Spleen (tissue), 11 donors: Measurements from ENCODE around the gene NFE2L1. TPM values are rescaled to one million over a fixed set of nuclear protein-coding genes. Genes with fewer than 3 reads are reported as not detected.

ENCODE experiments used
- DNase-seq: peaks from one replicate; pipeline ENCODE4 v3.0.0-alpha.2; 2020
- H3K27ac ChIP-seq, 8 donors: fragments of 200-600 bp; sonication (generic) in 7 of 8; 1 replicate in 4 of 8; 2 replicates in 4 of 8; pipeline versions ENCODE4 v1.5.0 to v1.8.0; 2016 to 2021; ENCODE audit warnings: inconsistent platforms in 4 of 8, mild to moderate bottlenecking in 4 of 8, moderate library complexity in 1 of 8
- H3K27me3 ChIP-seq, 7 donors: fragments of 200-600 bp; sonication (generic) in 6 of 7; replicated peaks in 1 of 7; 1 replicate in 4 of 7; 2 replicates in 3 of 7; pipeline versions ENCODE4 v1.5.0 to v1.8.0; 2016 to 2021; ENCODE audit warnings: inconsistent platforms in 3 of 7, mild to moderate bottlenecking in 1 of 7
- H3K36me3 ChIP-seq, 6 donors: fragments of 200-600 bp; sonication (generic) in 5 of 6; 1 replicate in 4 of 6; 2 replicates in 2 of 6; pipeline versions ENCODE4 v1.5.0 to v1.8.0; 2016 to 2021; ENCODE audit warnings: inconsistent platforms in 2 of 6
- H3K4me1 ChIP-seq, 6 donors: fragments of 200-600 bp; sonication (generic) in 5 of 6; 1 replicate in 3 of 6; 2 replicates in 3 of 6; pipeline versions ENCODE4 v1.5.0 to v1.8.0; 2016 to 2021; ENCODE audit warnings: inconsistent platforms in 3 of 6
- H3K4me3 ChIP-seq, 8 donors: fragments of 200-600 bp; sonication (generic) in 7 of 8; 1 replicate in 4 of 8; 2 replicates in 4 of 8; pipeline versions ENCODE4 v1.5.0 to v1.8.0; 2016 to 2021; ENCODE audit warnings: inconsistent platforms in 4 of 8, mild to moderate bottlenecking in 4 of 8, moderate library complexity in 2 of 8
- H3K9me3 ChIP-seq, 8 donors: fragments of 200-600 bp; sonication (generic) in 7 of 8; 1 replicate in 4 of 8; 2 replicates in 4 of 8; pipeline versions ENCODE4 v1.5.0 to v1.8.0; 2016 to 2021; ENCODE audit warnings: inconsistent platforms in 4 of 8
- CTCF ChIP-seq, 11 experiments: fragments of 200-600 bp in 7 of 11; fragments of 450-650 bp in 4 of 11; sonication (generic) in 4 of 11; IDR thresholded peaks in 8 of 11; conservative IDR thresholded peaks in 3 of 11; 1 replicate in 7 of 11; 2 replicates in 4 of 11; pipeline versions ENCODE4 v1.4.0 to v1.8.0; 2016 to 2021; ENCODE audit warnings: antibody characterized with exemption in 11 of 11, inconsistent platforms in 4 of 11, mild to moderate bottlenecking in 1 of 11
- POLR2A ChIP-seq, 3 donors: fragments of 450-650 bp; IDR thresholded peaks; one replicate each; pipeline ENCODE4 v1.5.1; 2017; ENCODE audit warnings: antibody characterized with exemption in 3 of 3, mild to moderate bottlenecking in 1 of 3
- POLR2AphosphoS5 ChIP-seq, 3 donors: sonication (generic); formaldehyde crosslinking; IDR thresholded peaks; one replicate each; pipeline ENCODE4 v1.5.1; 2017; ENCODE audit warnings: antibody characterized with exemption in 3 of 3
- WGBS, 5 donors: extraction: QIAGEN DNeasy Blood & Tissue Kit in 3 of 5; methylation state at CpG; one replicate each; pipeline versions ENCODE4 v1.1.5 to v1.1.7; 2013 to 2018; 5-methylcytosine and 5-hydroxymethylcytosine counted together
- intact Hi-C: fragments of 100-400 bp; cut with DNase I; formaldehyde crosslinking; loops from one replicate; pipeline ENCODE4 v1.15.0; 2023; ENCODE audit warnings: low total_unique reads
- polyA plus RNA-seq, 3 donors: library from polyadenylated mRNA; stranded (reverse); fragments of 200-250 nt; gene quantifications; one replicate each; pipeline ENCODE4 v1.2.1, GENCODE V29; 2013
- total RNA-seq, 7 donors: library from RNA; depleted of rRNA in 3 of 7; stranded (reverse); fragments of >200 nt in 3 of 7; fragmentation: NEBNext Ultra II Directional in 4 of 7; extraction: Animal tissue kit (Norgen Biotek cat#: 25700) in 4 of 7; gene quantifications; one replicate each; pipeline versions ENCODE4 v1.1.0 to v1.2.1, GENCODE V29; 2016 to 2021
- donor health status: healthy with polysubstance abuse.
- donor health status: DM: no; HTN: no; CAD: no; lungs with moderate emphysema.
- donor health status: DM: no; HTN: no; CAD: no.
- donor health status: Bipolar disorder and iron deficiency.
- donor health status: healthy.
- donor health status: DM: no; HTN: no; CAD: no.
- donor health status: DM: yes; HTN: yes; CAD: no.

The NFE2L1 gene
- total and polyA plus RNA-seq, 10 donors, result 21.2 to 242 (median 134) TPM

GRCh38 chr17:48052956-48053757 is 5.0 kb downstream of the NFE2L1 start:
- peak overlapping the region in 5 of 8 donors; percentile 10 to 98 (median 69) for H3K4me3 ChIP-seq
- H3K36me3 ChIP-seq, result peaks cover 5 to 79% (median 39%) of the 10 kb centered on the region in 6 donors
- no peaks in the 10 kb centered on the region for H3K9me3 ChIP-seq
- DNase-seq, result peak; percentile 78
- WGBS, 5 donors, result 43 to 62% (median 50%) methylated on average over 3 to 5 of the region's 5 CpGs
- intact Hi-C loops, result no loop called here
- H3K27me3 ChIP-seq, result no peaks in the 10 kb centered on the region
- TF ChIP-seq POLR2AphosphoS5 (IDR thresholded peaks at IDR 0.05) (peak in 2 of 3 donors; percentile 59 to 60), CTCF (IDR thresholded peaks at IDR 0.05 in 8 of 11, conservative IDR thresholded peaks at IDR 0.05 in 3 of 11) (no peak), POLR2A (IDR thresholded peaks at IDR 0.05) (no peak)
- peak overlapping the region in 7 of 8 donors; percentile 46 to 98 (median 96) for H3K27ac ChIP-seq
- peaks cover 61 to 97% (median 85%) of the 10 kb centered on the region in 6 donors for H3K4me1 ChIP-seq

- intact Hi-C loops, result no loop called here
- WGBS, 5 donors, result 49 to 74% (median 56%) methylated on average over 6 of the region's 6 CpGs
- peak overlapping the region in 7 of 8 donors; percentile 46 to 98 (median 96) for H3K27ac ChIP-seq
- no peaks in the 10 kb centered on the region for H3K27me3 ChIP-seq
- DNase-seq, result no peak
- peaks cover 5 to 86% (median 45%) of the 10 kb centered on the region in 6 donors for H3K36me3 ChIP-seq
- H3K4me1 ChIP-seq, result peaks cover 61 to 100% (median 89%) of the 10 kb centered on the region in 6 donors
- peak overlapping the region in 5 of 8 donors; percentile 26 to 98 (median 40) for H3K4me3 ChIP-seq
- H3K9me3 ChIP-seq, result no peaks in the 10 kb centered on the region
- TF ChIP-seq POLR2A (IDR thresholded peaks at IDR 0.05) (no peak), POLR2AphosphoS5 (IDR thresholded peaks at IDR 0.05) (no peak), CTCF (IDR thresholded peaks at IDR 0.05 in 8 of 11, conservative IDR thresholded peaks at IDR 0.05 in 3 of 11) (no peak)
Observed at GRCh38 chr17:48053758-48054237, 5.6 kb downstream of the NFE2L1 start.

- TF ChIP-seq CTCF (IDR thresholded peaks at IDR 0.05 in 8 of 11, conservative IDR thresholded peaks at IDR 0.05 in 3 of 11) (no peak), POLR2A (IDR thresholded peaks at IDR 0.05) (no peak), POLR2AphosphoS5 (IDR thresholded peaks at IDR 0.05) (peak in 2 of 3 donors; percentile 76)
- no peaks in the 10 kb centered on the region for H3K27me3 ChIP-seq
- H3K4me3 ChIP-seq, result peak overlapping the region in 7 of 8 donors; percentile 4 to 98 (median 36)
- peaks cover 5 to 93% (median 52%) of the 10 kb centered on the region in 6 donors for H3K36me3 ChIP-seq
- intact Hi-C loops, result no loop called here
- peaks cover 58 to 100% (median 86%) of the 10 kb centered on the region in 6 donors for H3K4me1 ChIP-seq
- DNase-seq, result peak; percentile 75
- 47 to 76% (median 71%) methylated on average over 26 to 34 of the region's 34 CpGs for WGBS, 5 donors
- H3K9me3 ChIP-seq, result no peaks in the 10 kb centered on the region
- peak overlapping the region in 6 of 8 donors; percentile 94 to 98 (median 96) for H3K27ac ChIP-seq
Observed at GRCh38 chr17:48054238-48055185, 6.4 kb downstream of the NFE2L1 start.
